Erythroblast (primary cell): ENCODE results near the gene GTF2IRD1.
"Not testable (repeated sequence)": the region's sequence is repeated elsewhere in the genome, so short reads cannot be mapped to it uniquely, and the experiment has no call there.

Experiments
- DNase-seq, 2 experiments: peaks; one replicate each; lab custom pipeline; 2025; lab: John Stamatoyannopoulos, UW
- GATA1 ChIP-seq: IDR thresholded peaks from 2 replicates; pipeline ENCODE4 v1.6.1; 2011; ENCODE audit warnings: low read depth, mild to moderate bottlenecking, control low read depth, low read length, moderate library complexity
- POLR2A ChIP-seq: IDR thresholded peaks from 2 replicates; pipeline ENCODE4 v1.6.1; 2011; ENCODE audit warnings: mild to moderate bottlenecking, low read length

GTF2IRD1 gene

GRCh38 chr7:74545921-74546320 lies 92.2 kb downstream of the GTF2IRD1 start:
- DNase-seq = no peak
- TF ChIP-seq POLR2A (no peak), GATA1 (no peak)

GRCh38 chr7:74553596-74554012 lies 99.9 kb downstream of the GTF2IRD1 start:
- DNase-seq = not testable (repeated sequence)

- no peak for DNase-seq
- TF ChIP-seq POLR2A (no peak), GATA1 (no peak)
Observed at GRCh38 chr7:74554178-74554577, 100.5 kb downstream of the GTF2IRD1 start.

- DNase-seq = no peak
- TF ChIP-seq GATA1 (no peak), POLR2A (no peak)
Observed at GRCh38 chr7:74560086-74560719, 106.5 kb downstream of the GTF2IRD1 start.

- TF ChIP-seq POLR2A = no peak
- TF ChIP-seq GATA1 = no peak
- DNase-seq = no peak
Observed at GRCh38 chr7:74561898-74562613, 108.3 kb downstream of the GTF2IRD1 start.

GRCh38 chr7:74563639-74564038 lies 109.9 kb downstream of the GTF2IRD1 start:
- DNase-seq = not testable (repeated sequence)

GRCh38 chr7:74567318-74567668 lies 113.6 kb downstream of the GTF2IRD1 start:
- no peak for TF ChIP-seq POLR2A
- TF ChIP-seq GATA1 = no peak
- no peak for DNase-seq

GRCh38 chr7:74568658-74569057 lies 115.0 kb downstream of the GTF2IRD1 start:
- no peak for TF ChIP-seq GATA1
- no peak for TF ChIP-seq POLR2A
- no peak for DNase-seq

- DNase-seq = peak in 1 of 2 experiments; percentile 18
- TF ChIP-seq GATA1 = no peak
- no peak for TF ChIP-seq POLR2A
Observed at GRCh38 chr7:74569501-74570075, 115.9 kb downstream of the GTF2IRD1 start.

GRCh38 chr7:74570533-74571156 lies 116.9 kb downstream of the GTF2IRD1 start:
- DNase-seq = no peak

GRCh38 chr7:74572301-74572979 lies 118.7 kb downstream of the GTF2IRD1 start:
- no peak for TF ChIP-seq POLR2A
- TF ChIP-seq GATA1 = no peak
- no peak for DNase-seq

More at GRCh38 chr7:74570533-74571156, 116.9 kb downstream of the GTF2IRD1 start:
- no peak for TF ChIP-seq GATA1
- TF ChIP-seq POLR2A = no peak

- TF ChIP-seq GATA1 (no peak), POLR2A (no peak)
- DNase-seq = no peak
Observed at GRCh38 chr7:74573512-74573911, 119.8 kb downstream of the GTF2IRD1 start.

GRCh38 chr7:74575083-74575784 lies 121.5 kb downstream of the GTF2IRD1 start:
- no peak for DNase-seq
- TF ChIP-seq POLR2A (no peak), GATA1 (no peak)

- no peak for TF ChIP-seq GATA1
- no peak for TF ChIP-seq POLR2A
- DNase-seq = no peak
Observed at GRCh38 chr7:74575811-74576210, 122.1 kb downstream of the GTF2IRD1 start.
